AG04450 (cell line): ENCODE results near the gene TLE1. TPM values are rescaled to one million over a fixed set of nuclear protein-coding genes. Genes with fewer than 3 reads are reported as not detected.

Experiments
- CTCF ChIA-PET: fragments of 300-600, 350-600 bp; formaldehyde crosslinking; extraction: SDS; loops from one replicate; lab custom pipeline; 2022; ENCODE audit warnings: antibody characterized with exemption, inconsistent platforms; lab: Charles Lee
- POLR2A ChIA-PET: fragments of 350-600 bp; formaldehyde crosslinking; extraction: SDS; loops from one replicate; lab custom pipeline; 2021; ENCODE audit warnings: antibody characterized with exemption, inconsistent platforms; lab: Yijun Ruan, JAX
- DNase-seq: peaks from one replicate; pipeline ENCODE4 v3.0.0-alpha.2; 2011; ENCODE audit warnings: low read depth, low spot score
- H3K27ac ChIP-seq: one replicate; pipeline ENCODE4 v1.5.1; 2012; ENCODE audit warnings: low read depth, low read length, control low read depth
- H3K27me3 ChIP-seq: one replicate; pipeline ENCODE4 v1.6.0; 2012; ENCODE audit warnings: low read length; ENCODE audit not compliant: control insufficient read depth, insufficient read depth
- H3K4me3 ChIP-seq: 2 replicates; pipeline ENCODE4 v1.5.1; 2011; ENCODE audit warnings: mild to moderate bottlenecking, low read depth, low read length, control low read depth
- H3K9me3 ChIP-seq: 2 replicates; pipeline ENCODE4 v1.5.1; 2012; ENCODE audit warnings: low read length; ENCODE audit not compliant: control insufficient read depth, insufficient read depth
- polyA plus RNA-seq: library from polyadenylated mRNA; depleted of rRNA; stranded (reverse); fragments of >200 nt; gene quantifications from 2 replicates; pipeline ENCODE4 v1.2.3, GENCODE V29; 2011
- TF ChIP-seq, protein P1 (sequence below): IDR thresholded peaks from 2 replicates; pipeline ENCODE4 v1.5.1; 2011; ENCODE audit warnings: low read depth, low read length, control low read depth, inconsistent platforms

TLE1 gene
- polyA plus RNA-seq, 1 experiment, result 42.8 TPM

DNA sequence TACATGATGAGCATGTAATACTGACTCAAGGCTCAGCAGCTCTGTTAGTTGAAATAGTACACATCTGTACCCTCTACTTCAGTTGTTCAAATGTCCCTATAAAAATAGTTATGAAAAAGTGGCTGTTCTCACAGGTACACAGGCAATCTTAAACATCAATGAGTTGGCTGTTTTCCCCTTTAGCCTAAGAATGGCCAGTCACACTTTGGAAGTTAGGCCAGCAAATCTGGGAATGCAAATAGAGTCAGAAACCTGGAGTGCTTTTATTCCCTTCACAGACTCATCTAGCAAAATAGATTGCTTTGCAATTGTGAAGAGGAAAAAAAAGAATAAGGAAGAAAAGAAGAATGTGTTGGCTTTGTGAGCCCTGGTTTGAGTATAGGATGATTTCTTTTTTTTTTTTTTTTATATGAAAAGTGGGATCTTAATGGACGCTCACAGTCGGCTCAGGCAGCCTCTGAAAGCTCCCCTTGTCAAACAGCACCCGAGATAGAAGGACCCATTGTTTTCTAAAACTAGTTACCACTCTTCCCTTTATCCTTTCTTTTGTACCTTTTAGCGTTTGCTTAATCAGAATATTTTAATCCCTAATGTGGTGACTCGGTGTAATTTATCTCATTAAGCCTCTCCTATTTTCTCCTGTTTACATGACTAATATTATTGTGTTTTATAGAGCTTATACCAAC lies 27.9 kb upstream of the TLE1 start:
- ChIA-PET POLR2A (no interaction called here), CTCF (interaction anchor here (0.6 to 0.7 kb wide), 2 partner anchors 130 to 253 kb away, joined by 3 to 4 read pairs; no protein-coding TSS in a partner anchor)
- no peaks in the 10 kb centered on the region for H3K9me3 ChIP-seq
- H3K4me3 ChIP-seq, result no peak overlapping the region
- DNase-seq, result no peak
- H3K27me3 ChIP-seq, result no peaks in the 10 kb centered on the region
- no peak overlapping the region for H3K27ac ChIP-seq
- TF ChIP-seq, protein P1, sequence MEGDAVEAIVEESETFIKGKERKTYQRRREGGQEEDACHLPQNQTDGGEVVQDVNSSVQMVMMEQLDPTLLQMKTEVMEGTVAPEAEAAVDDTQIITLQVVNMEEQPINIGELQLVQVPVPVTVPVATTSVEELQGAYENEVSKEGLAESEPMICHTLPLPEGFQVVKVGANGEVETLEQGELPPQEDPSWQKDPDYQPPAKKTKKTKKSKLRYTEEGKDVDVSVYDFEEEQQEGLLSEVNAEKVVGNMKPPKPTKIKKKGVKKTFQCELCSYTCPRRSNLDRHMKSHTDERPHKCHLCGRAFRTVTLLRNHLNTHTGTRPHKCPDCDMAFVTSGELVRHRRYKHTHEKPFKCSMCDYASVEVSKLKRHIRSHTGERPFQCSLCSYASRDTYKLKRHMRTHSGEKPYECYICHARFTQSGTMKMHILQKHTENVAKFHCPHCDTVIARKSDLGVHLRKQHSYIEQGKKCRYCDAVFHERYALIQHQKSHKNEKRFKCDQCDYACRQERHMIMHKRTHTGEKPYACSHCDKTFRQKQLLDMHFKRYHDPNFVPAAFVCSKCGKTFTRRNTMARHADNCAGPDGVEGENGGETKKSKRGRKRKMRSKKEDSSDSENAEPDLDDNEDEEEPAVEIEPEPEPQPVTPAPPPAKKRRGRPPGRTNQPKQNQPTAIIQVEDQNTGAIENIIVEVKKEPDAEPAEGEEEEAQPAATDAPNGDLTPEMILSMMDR, result no peak

DNA sequence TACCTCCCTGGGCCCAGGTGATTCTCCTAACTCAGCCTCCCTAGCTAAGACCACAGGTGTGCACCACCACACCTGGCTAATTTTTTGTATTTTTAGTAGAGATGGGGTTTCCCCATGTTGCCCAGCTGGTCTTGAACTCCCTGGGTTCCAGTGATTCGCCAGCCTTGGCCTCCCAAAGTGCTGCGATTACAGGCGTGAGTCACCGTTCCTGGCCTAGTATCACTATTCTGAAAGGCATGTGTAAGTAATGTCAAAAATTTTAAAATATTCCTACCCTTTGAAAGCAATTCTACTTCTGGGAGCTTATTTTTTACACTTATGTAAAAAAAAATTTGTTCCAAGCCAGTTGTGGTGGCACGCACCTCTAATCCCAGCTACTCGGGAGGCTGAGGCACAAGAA lies 27.1 kb upstream of the TLE1 start:
- ChIA-PET POLR2A (no interaction called here), CTCF (interaction anchor here (0.6 to 0.8 kb wide), 2 partner anchors 131 to 194 kb away, joined by 3 read pairs; no protein-coding TSS in a partner anchor)
- TF ChIP-seq, protein P1, result no peak
- no peak overlapping the region for H3K4me3 ChIP-seq
- H3K27ac ChIP-seq, result no peak overlapping the region
- H3K27me3 ChIP-seq, result no peaks in the 10 kb centered on the region
- no peaks in the 10 kb centered on the region for H3K9me3 ChIP-seq
- DNase-seq, result peak; percentile 7

DNA sequence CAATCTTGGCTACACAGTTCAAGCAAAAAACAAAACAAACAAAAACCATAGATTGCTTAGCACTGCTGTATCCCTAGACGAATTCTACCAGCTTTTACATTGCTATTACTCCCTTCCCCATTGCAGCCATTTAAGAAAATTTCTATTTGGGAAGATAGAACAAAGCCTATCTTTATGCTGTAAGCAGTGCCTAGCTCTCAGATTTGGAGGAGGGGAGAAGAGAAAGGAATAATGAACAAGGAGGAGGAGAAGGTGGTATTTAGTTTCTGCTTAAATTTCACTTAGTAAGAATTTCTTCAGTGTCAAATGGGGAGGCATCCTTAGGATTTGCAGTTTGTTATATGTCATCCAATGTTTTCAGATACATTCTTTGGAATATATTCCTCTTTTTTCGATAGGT lies 16.2 kb upstream of the TLE1 start:
- Histone ChIP-seq H3K4me3 (no peak overlapping the region), H3K27me3 (no peaks in the 10 kb centered on the region), H3K9me3 (no peaks in the 10 kb centered on the region), H3K27ac (no peak overlapping the region)
- CTCF ChIA-PET, result no interaction called here
- POLR2A ChIA-PET, result no interaction called here
- no peak for DNase-seq
- TF ChIP-seq, protein P1, result no peak

DNA sequence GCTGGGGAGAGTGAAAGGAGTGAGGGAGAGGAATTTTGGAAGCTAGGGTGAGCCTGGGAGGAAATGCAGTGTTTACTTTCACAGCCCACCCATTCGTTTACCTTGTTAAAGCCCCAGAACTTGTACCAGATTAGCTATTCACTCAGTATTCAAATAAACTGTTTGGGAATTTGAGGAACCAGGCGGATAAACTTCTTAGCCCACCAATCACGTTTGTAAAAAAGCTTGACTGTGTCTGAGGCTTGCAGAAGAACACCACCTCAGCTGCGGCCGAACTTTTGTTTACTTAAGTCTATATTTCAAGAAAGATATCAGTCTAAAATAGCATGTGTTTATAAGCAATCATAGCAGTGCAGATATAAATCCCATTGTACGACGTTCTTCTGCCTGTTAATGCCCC lies 5.2 kb upstream of the TLE1 start:
- DNase-seq, result peak; percentile 42
- TF ChIP-seq, protein P1, result no peak
- Histone ChIP-seq H3K4me3 (no peak overlapping the region), H3K9me3 (no peaks in the 10 kb centered on the region), H3K27me3 (no peaks in the 10 kb centered on the region), H3K27ac (peak overlapping the region; percentile 21)
- CTCF ChIA-PET, result no interaction called here
- POLR2A ChIA-PET, result no interaction called here

DNA sequence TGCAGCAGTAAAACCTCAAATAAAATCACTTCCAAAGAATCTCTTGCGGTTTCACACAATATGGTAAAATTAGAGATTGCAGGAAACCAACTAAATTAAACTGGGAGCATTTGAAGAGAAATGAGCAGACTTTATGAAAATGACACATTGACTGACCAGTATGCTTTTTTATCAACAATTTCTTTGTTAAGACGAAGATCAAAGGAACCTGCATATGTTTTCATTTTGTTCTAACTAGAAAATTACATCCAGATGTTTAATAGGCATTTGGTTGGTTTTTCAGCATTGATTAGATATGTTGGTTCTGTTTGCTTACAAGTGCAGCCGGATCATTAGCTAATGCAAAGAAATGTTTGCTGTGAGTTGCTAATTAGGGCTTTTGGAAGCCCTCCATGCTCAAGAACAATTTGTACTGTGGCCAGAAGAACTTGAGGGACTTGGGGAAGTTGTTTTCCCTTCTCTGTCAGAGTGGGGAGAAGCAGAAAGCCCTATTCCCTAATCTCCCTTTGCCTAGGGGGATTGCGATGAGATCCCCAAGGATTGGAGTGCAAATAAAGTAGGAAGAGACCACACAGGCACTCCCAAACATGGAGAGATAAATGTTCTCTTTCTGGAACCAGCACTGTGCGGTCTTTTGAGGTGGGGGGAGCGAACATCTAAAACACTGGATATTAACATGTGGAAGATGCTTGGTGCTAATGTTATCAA lies 4.5 kb upstream of the TLE1 start:
- ChIA-PET CTCF (no interaction called here), POLR2A (no interaction called here)

More for the DNA sequence above, 4.5 kb upstream of the TLE1 start:
- TF ChIP-seq, protein P1, result no peak
- no peak for DNase-seq
- Histone ChIP-seq H3K9me3 (no peaks in the 10 kb centered on the region; the same call in 1 of the 2 replicates), H3K27ac (no peak overlapping the region), H3K4me3 (no peak overlapping the region), H3K27me3 (no peaks in the 10 kb centered on the region)
